Stimulated activated CD4-positive, alpha-beta T cell treated with anti-CD3 and anti-CD28 coated beads, Interleukin-12 subunit alpha, Interleukin-12 subunit beta, amount 100 ng/mL, for 4 hours (primary cell): ENCODE measurements around the gene FAM217A.

Experiments used
- DNase-seq: peaks from one replicate; pipeline ENCODE4 v3.0.0-alpha.2; 2020

FAM217A gene

GRCh38 chr6:4084444-4085331 is 5.8 kb upstream of the FAM217A start:
- no peak for DNase-seq

- no peak for DNase-seq
These were observed 4.3 kb downstream of the FAM217A start for GRCh38 chr6:4074478-4075235.

GRCh38 chr6:4071330-4071729 is 7.6 kb downstream of the FAM217A start:
- no peak for DNase-seq

GRCh38 chr6:4069199-4069598 is 9.7 kb downstream of the FAM217A start:
- DNase-seq: no peak

GRCh38 chr6:4067673-4068072 is 11.3 kb downstream of the FAM217A start:
- DNase-seq: no peak

GRCh38 chr6:4066029-4066755 is 12.7 kb downstream of the FAM217A start:
- no peak for DNase-seq

GRCh38 chr6:4059115-4059777 is 19.7 kb downstream of the FAM217A start:
- DNase-seq: peak; percentile 28

GRCh38 chr6:4057036-4057435 is 21.9 kb downstream of the FAM217A start:
- DNase-seq: no peak

GRCh38 chr6:4055420-4056041 is 23.4 kb downstream of the FAM217A start:
- no peak for DNase-seq

GRCh38 chr6:4049246-4049645 is 29.7 kb downstream of the FAM217A start:
- DNase-seq: no peak

GRCh38 chr6:4041480-4041879 is 37.5 kb downstream of the FAM217A start:
- no peak for DNase-seq

- no peak for DNase-seq
These were observed 39.6 kb downstream of the FAM217A start for GRCh38 chr6:4039348-4039747.

GRCh38 chr6:4036581-4036980 is 42.4 kb downstream of the FAM217A start:
- DNase-seq: no peak

GRCh38 chr6:4032475-4032874 is 46.5 kb downstream of the FAM217A start:
- no peak for DNase-seq

- no peak for DNase-seq
These were observed 47.5 kb downstream of the FAM217A start for GRCh38 chr6:4031442-4031841.

GRCh38 chr6:4030669-4031068 is 48.3 kb downstream of the FAM217A start:
- DNase-seq: no peak

GRCh38 chr6:4029687-4030086 is 49.2 kb downstream of the FAM217A start:
- DNase-seq: no peak

GRCh38 chr6:4028051-4028450 is 50.9 kb downstream of the FAM217A start:
- no peak for DNase-seq

- no peak for DNase-seq
These were observed 53.3 kb downstream of the FAM217A start for GRCh38 chr6:4025681-4026080.

GRCh38 chr6:4023240-4023639 is 55.7 kb downstream of the FAM217A start:
- DNase-seq: no peak

GRCh38 chr6:4021854-4022695 is 56.9 kb downstream of the FAM217A start:
- DNase-seq: no peak
